Stimulated activated CD8-positive, alpha-beta memory T cell treated with anti-CD3 and anti-CD28 coated beads, Interleukin-2, amount 100 ng/mL, for 1 hour (primary cell): ENCODE results near the gene AREG.

Experiments used
- DNase-seq, 2 donors: peaks; one replicate each; pipeline ENCODE4 v3.0.0-alpha.2; 2020; ENCODE audit warnings: low read depth in 2 of 2

The AREG gene

GRCh38 chr4:74504212-74504611 is 59.3 kb downstream of the AREG start:
- DNase-seq, result no peak
